CD4-positive, alpha-beta T cell (primary cell): ENCODE measurements around the gene ZBTB20. TPM values are rescaled to one million over a fixed set of nuclear protein-coding genes. Genes with fewer than 3 reads are reported as not detected.

Experiments used
- ATAC-seq: fragments of 200-7000 bp; cut with Tn5 transposase; one replicate; pipeline ENCODE4 v1.10.0; 2022; ENCODE audit warnings: mild to moderate bottlenecking; ENCODE audit not compliant: poor library complexity
- CTCF ChIA-PET: fragments of 350-600 bp; sonication (Branson Sonifier 250); formaldehyde crosslinking; loops from one replicate; lab custom pipeline; 2021; ENCODE audit warnings: antibody characterized with exemption, inconsistent platforms; lab: Charles Lee
- POLR2A ChIA-PET: fragments of 350-600 bp; sonication (Branson Sonifier 250); formaldehyde crosslinking; loops from one replicate; lab custom pipeline; 2021; ENCODE audit warnings: antibody characterized with exemption, inconsistent platforms; lab: Charles Lee
- DNase-seq, 14 experiments: peaks; one replicate each; pipeline ENCODE4 v3.0.0-alpha.2; 2013 to 2020; ENCODE audit warnings: mixed read lengths in 2 of 14
- H3K27ac ChIP-seq, 2 donors: one replicate each; pipeline versions ENCODE4 v1.5.1 to v1.7.0; 2013; ENCODE audit warnings: low read length in 2 of 2, low read depth in 1 of 2, mild to moderate bottlenecking in 1 of 2
- H3K27me3 ChIP-seq, 2 experiments: 1 replicate in 1 of 2; 2 replicates in 1 of 2; pipeline versions ENCODE4 v1.6.1 to v1.7.0; 2013; ENCODE audit warnings: low read length in 2 of 2, control low read depth in 1 of 2, mild to moderate bottlenecking in 1 of 2, moderate library complexity in 1 of 2; ENCODE audit not compliant: insufficient read depth in 2 of 2, control insufficient read depth in 1 of 2
- H3K36me3 ChIP-seq: one replicate; pipeline ENCODE4 v1.6.1; 2013; ENCODE audit warnings: low read length, control low read depth; ENCODE audit not compliant: insufficient read depth
- H3K4me1 ChIP-seq: one replicate; pipeline ENCODE4 v1.6.1; 2013; ENCODE audit warnings: low read length, control low read depth; ENCODE audit not compliant: insufficient read depth
- H3K4me3 ChIP-seq: one replicate; pipeline ENCODE4 v1.5.1; 2013; ENCODE audit warnings: mild to moderate bottlenecking, low read length, moderate library complexity
- H3K9me3 ChIP-seq, 2 experiments: 1 replicate in 1 of 2; 2 replicates in 1 of 2; pipeline versions ENCODE4 v1.6.1 to v1.7.0; 2013; ENCODE audit warnings: low read length in 2 of 2, mild to moderate bottlenecking in 2 of 2, control low read depth in 1 of 2, moderate library complexity in 1 of 2; ENCODE audit not compliant: control insufficient read depth in 1 of 2, insufficient read depth in 1 of 2
- H3K27ac Mint-ChIP-seq: one replicate; pipeline ENCODE4 v1.8.0; 2020; ENCODE audit warnings: mixed read lengths
- H3K27me3 Mint-ChIP-seq: one replicate; pipeline ENCODE4 v1.8.0; 2021; ENCODE audit warnings: mixed read lengths
- H3K36me3 Mint-ChIP-seq: one replicate; pipeline ENCODE4 v1.8.0; 2021; ENCODE audit warnings: low read depth, mixed read lengths
- H3K4me1 Mint-ChIP-seq: one replicate; pipeline ENCODE4 v1.8.0; 2021; ENCODE audit warnings: low read depth, mixed read lengths
- H3K4me3 Mint-ChIP-seq: one replicate; pipeline ENCODE4 v1.8.0; 2020; ENCODE audit warnings: mild to moderate bottlenecking, mixed read lengths
- H3K9me3 Mint-ChIP-seq: one replicate; pipeline ENCODE4 v1.8.0; 2020; ENCODE audit warnings: mixed read lengths
- CTCF ChIP-seq: fragments of 200-600 bp; IDR thresholded peaks from one replicate; pipeline ENCODE4 v1.8.0; 2022; ENCODE audit warnings: antibody characterized with exemption, mild to moderate bottlenecking
- intact Hi-C, 2 experiments: fragments of 100-400 bp; cut with DNase I in 1 of 2; cut with micrococcal nuclease in 1 of 2; formaldehyde crosslinking; loops; one replicate each; pipeline versions ENCODE4 v1.15.1 to v1.9.0; 2023 to 2025; cut with DNase I, micrococcal nuclease
- total RNA-seq, 174 experiments: library from RNA in 2 of 174; stranded (reverse) in 2 of 174; gene quantifications; one replicate each; pipeline ENCODE4 v1.2.3 and lab custom pipeline; 2021 to 2026

The ZBTB20 gene
- total RNA-seq, 2 experiments from 2014 or later: 41.6 to 47.4 TPM

GRCh38 chr3:114622001-114622400 is 525.1 kb downstream of the ZBTB20 start:
- Histone ChIP-seq H3K4me3 (no peak overlapping the region), H3K27me3 (no peaks in the 10 kb centered on the region), H3K36me3 (no peaks in the 10 kb centered on the region), H3K9me3 (no peaks in the 10 kb centered on the region), H3K4me1 (no peaks in the 10 kb centered on the region), H3K27ac (no peak overlapping the region)
- no peak for DNase-seq
- Mint-ChIP-seq H3K27me3 (no peaks in the 10 kb centered on the region), H3K9me3 (no peaks in the 10 kb centered on the region), H3K4me1 (no peaks in the 10 kb centered on the region), H3K27ac (no peak overlapping the region), H3K4me3 (no peak overlapping the region), H3K36me3 (peaks cover 21% of the 10 kb centered on the region)
- CTCF ChIA-PET: no interaction called here
- POLR2A ChIA-PET: no interaction called here
- intact Hi-C loops: no loop called here
- no peak for ATAC-seq
- no peak for TF ChIP-seq CTCF

DNA sequence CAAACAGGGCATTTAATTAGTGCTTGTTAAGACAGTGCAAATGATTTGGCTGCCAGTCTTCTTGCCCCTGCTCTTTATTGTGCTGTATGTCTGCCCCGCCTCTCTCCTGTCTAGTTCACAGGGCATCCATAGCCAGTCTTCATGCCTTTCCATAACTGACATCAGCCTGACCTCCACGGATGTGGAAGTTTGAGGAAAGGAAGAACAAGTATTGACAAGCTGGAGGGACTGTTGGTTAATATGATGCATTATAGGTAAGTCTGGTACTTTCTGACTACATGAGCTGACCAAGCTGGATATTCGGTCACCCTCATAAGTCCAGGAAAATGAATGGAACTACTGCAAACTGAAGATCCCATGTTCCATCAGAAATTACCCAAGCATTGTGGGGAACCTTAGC is 527.3 kb downstream of the ZBTB20 start:
- Mint-ChIP-seq H3K27ac (no peak overlapping the region), H3K27me3 (no peaks in the 10 kb centered on the region), H3K4me1 (no peaks in the 10 kb centered on the region), H3K4me3 (no peak overlapping the region), H3K36me3 (peaks cover 15% of the 10 kb centered on the region), H3K9me3 (no peaks in the 10 kb centered on the region)
- Histone ChIP-seq H3K27ac (no peak overlapping the region), H3K4me3 (no peak overlapping the region), H3K9me3 (no peaks in the 10 kb centered on the region), H3K4me1 (no peaks in the 10 kb centered on the region), H3K27me3 (no peaks in the 10 kb centered on the region), H3K36me3 (no peaks in the 10 kb centered on the region)
- ChIA-PET POLR2A (no interaction called here), CTCF (no interaction called here)
- no peak for TF ChIP-seq CTCF
- no peak for DNase-seq
- intact Hi-C loops: no loop called here
- ATAC-seq: no peak

DNA sequence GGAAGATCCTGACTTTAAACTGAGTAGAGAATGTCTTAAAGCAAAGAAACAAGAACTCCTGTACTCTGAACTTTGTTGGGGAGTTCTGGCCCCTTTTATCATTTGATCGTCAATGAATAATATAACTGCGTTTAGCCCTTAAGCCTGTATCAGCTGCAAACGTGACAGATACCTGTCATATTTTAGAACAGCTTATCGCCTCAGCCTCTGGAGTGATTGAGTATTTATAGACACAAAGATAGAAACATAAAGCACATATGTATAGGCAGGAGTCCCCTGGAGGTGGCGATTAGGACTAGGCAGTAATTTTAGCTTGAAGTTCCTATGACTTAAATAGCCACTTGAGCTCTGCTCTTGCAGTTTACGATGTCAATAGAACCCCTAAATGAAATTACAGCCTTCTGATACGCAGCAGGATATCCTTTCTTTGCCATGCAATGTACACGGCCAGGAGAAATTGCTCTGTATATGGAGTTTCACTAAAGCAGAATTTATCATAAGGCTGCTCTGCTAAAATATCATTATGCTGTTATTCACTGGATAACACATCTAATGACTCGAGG is 531.5 kb downstream of the ZBTB20 start:
- Mint-ChIP-seq H3K4me1 (peaks cover 8% of the 10 kb centered on the region), H3K27me3 (no peaks in the 10 kb centered on the region), H3K9me3 (no peaks in the 10 kb centered on the region), H3K4me3 (no peak overlapping the region), H3K36me3 (no peaks in the 10 kb centered on the region), H3K27ac (no peak overlapping the region)
- DNase-seq (no peak), ATAC-seq (no peak)
- no peak for TF ChIP-seq CTCF
- ChIA-PET CTCF (no interaction called here), POLR2A (no interaction called here)
- Histone ChIP-seq H3K4me3 (no peak overlapping the region), H3K27ac (no peak overlapping the region), H3K4me1 (no peaks in the 10 kb centered on the region), H3K27me3 (no peaks in the 10 kb centered on the region), H3K9me3 (no peaks in the 10 kb centered on the region), H3K36me3 (no peaks in the 10 kb centered on the region)
- intact Hi-C loops: no loop called here
